Sigmoid colon (tissue), 4 donors: ENCODE measurements around the gene ZNF775.

Experiments
- CTCF ChIP-seq, 4 experiments: fragments of 450-650 bp in 3 of 4; fragments of 200-600 bp in 1 of 4; IDR thresholded peaks; one replicate each; pipeline ENCODE4 v1.5.1; 2016 to 2019; ENCODE audit warnings: antibody characterized with exemption in 4 of 4, mild to moderate bottlenecking in 3 of 4, moderate library complexity in 2 of 4
- POLR2A ChIP-seq, 2 donors: fragments of 450-650 bp; IDR thresholded peaks; one replicate each; pipeline ENCODE4 v1.6.1; 2016; ENCODE audit warnings: antibody characterized with exemption in 2 of 2, mild to moderate bottlenecking in 2 of 2, moderate library complexity in 2 of 2
- POLR2AphosphoS5 ChIP-seq, 4 donors: sonication (generic); formaldehyde crosslinking; IDR thresholded peaks; one replicate each; pipeline ENCODE4 v1.6.1; 2017; ENCODE audit warnings: antibody characterized with exemption in 4 of 4

- TF ChIP-seq CTCF (IDR thresholded peaks at IDR 0.05) (no peak), POLR2A (IDR thresholded peaks at IDR 0.05) (no peak), POLR2AphosphoS5 (IDR thresholded peaks at IDR 0.05) (no peak)
These were observed 50.6 kb downstream of the ZNF775 start for GRCh38 chr7:150429699-150430098.
